GM21515 (cell line): ENCODE measurements around the gene METTL22.

Source experiments
- ATAC-seq: cut with Tn5 transposase; IDR thresholded peaks from one replicate; pipeline ENCODE4 v1.9.1; 2021; ENCODE audit not compliant: unreplicated experiment

The METTL22 gene

GRCh38 chr16:8663192-8664089 lies 41.9 kb downstream of the METTL22 start:
- ATAC-seq = no peak

DNA sequence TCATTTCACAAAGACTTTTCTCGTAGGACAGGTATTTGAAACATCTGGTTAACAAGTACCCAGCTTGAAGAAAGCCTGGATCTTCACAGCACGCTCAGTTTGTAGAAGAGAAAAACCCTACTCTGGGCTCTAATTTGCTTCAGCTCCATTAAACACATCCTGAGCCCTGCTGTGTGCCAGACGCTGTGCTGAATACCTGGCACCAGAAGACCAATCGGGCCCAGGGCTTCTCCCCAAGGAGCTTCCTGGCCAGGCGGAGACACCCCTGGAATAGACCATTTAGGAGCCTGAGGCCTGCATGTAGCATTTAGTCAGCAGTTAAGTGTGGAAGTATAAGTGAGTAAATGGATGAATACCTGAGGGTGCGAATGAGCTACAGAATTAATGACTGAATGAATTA lies 44.0 kb downstream of the METTL22 start:
- ATAC-seq = no peak

DNA sequence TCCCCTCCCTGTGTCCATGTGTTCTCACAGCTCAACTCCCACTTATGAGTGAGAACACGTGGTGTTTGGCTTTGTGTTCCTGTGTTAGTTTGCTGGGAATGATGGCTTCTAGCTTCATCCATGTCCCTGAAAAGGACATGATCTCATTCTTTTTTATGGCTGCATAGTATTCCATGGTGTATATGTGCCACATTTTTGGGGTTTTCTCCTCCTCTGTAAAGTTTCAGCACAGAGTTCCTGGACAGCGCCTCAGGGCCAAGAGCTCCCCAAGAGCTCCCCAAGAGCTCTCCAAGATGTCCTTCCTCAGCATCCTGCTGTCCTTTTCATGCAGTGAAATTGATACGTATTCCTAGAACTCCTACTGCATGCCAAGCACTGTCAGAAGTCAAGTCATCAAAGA lies 46.0 kb downstream of the METTL22 start:
- no peak for ATAC-seq

DNA sequence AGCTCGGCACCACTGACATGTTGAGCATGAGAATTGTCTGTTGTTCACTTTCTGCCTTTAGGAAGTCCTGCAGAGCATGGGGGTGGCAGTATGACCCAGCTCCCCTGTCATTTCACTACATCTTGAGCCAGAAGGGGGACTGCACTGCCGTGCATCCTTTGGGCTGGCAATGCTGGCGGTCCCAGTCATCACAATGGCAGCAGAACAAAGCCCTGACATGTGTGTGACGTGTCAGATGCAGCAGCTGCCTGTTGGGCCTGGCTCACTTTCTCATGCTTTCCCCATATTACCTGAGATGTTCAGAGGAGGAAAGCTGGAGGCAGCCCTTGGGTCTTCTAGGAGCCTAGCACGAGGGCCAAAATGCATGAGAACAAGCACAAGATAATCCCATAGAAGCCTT lies 46.6 kb downstream of the METTL22 start:
- ATAC-seq = no peak

GRCh38 chr16:8669481-8669880 lies 48.0 kb downstream of the METTL22 start:
- no peak for ATAC-seq

DNA sequence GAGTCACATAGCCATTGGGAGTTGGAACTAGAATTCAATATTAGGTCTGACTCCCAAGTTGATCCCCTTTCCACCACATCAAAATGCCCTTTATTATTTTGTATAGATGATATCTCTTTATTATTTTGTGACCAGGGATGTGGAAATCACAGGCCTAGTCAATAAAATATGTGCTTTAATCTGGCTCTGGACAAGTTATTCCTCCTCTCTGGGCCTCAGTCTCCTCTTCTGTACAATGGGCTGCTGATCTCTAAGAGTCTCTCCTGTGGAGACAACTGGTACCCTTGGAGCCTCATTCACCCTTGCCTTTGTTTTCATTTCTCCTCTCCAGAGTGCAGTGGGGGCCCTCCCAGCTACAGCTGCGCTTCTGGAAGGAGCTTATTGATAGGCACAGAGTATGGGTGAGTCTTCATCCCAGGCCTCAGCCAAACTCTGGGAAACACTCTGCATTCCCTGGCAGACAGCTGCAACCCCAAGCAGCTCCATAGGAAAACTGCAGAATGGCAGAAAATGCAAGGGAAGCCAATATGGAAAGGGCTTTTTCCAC lies 48.6 kb downstream of the METTL22 start:
- no peak for ATAC-seq

- ATAC-seq = peak; percentile 30
Observed at GRCh38 chr16:8673611-8674412, 52.3 kb downstream of the METTL22 start.

DNA sequence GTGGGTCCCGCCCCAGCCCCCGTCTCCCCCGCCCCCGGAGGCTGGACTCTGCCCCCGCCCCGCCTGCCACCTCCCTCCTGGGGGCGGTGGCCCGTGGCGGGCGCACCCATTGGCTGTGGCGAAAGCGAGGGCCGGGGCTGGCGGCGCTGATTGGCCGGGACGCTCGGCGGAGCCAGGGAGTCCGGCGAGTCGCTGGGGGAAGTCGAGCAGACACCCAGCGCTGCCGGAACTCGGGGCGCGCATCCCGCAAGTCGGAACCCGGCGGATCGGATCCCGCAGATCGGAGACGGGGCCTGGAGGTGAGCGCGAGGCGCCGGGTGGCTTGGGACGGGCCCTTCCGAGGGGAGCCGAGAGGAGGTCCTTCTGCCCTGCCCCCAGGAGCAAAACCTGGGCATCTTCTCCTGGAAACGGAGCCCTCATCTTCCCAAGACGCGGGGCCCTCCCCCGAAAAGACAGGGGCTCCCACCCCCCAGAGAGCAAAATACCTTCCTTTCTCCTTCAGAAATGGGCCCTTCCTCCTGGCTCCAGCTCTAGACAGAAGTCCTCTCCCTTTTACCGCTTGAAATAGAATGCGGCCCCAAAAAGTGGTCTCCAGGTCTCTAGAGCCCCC lies 53.0 kb downstream of the METTL22 start, which contains the start of gene ABAT:
Gene ABAT (plus strand): TSS at position 205 of the 610 bp plus-strand sequence. CDS start 61,123 bp downstream, outside the sequence.
- peak; percentile 100 for ATAC-seq

DNA sequence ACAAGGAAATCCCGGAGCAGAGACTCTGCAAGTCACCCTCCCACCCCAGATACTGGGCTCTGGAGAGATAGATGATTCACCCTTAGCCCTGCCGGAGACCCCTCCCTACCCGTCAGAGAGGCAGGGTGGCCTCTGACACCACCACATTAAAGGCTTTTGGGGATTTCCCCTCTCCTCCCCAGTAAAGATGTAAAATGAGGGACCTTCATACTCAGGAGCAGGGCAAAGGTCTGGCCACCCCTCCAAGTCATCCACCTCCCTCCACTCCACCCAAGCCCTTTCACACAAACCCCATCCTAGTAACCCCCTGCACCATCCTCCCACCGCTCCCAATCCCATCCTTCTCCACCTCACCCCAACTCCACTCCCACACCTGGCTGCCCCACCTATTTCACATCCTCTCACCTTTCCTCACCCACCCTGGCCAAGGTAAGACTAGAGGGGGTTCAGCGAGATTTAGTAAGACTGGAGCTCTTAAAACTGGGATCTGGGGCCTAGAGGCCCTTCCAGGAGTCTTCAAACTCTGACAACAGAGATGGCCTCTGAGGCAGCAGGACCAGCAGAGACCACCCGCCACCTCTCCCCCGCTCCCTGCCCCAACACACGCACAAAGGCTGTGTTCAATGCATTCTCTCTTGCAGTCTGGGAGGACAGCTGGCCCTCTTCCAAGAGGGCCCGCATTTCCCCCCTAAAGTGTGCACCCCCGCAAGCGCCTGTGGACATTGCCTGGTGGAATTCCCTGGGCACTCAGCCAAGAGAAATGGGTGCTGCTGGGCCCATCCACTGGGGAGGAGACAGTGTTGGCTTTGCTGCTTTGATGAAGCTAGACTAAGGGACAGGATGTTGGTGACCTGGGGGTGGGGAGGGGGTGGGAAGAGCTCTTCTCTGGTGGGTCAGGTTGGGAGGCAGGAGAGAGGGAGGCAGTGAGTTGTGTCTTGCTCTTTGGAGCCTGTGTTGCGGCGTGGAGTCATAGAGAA lies 54.0 kb downstream of the METTL22 start:
- no peak for ATAC-seq

DNA sequence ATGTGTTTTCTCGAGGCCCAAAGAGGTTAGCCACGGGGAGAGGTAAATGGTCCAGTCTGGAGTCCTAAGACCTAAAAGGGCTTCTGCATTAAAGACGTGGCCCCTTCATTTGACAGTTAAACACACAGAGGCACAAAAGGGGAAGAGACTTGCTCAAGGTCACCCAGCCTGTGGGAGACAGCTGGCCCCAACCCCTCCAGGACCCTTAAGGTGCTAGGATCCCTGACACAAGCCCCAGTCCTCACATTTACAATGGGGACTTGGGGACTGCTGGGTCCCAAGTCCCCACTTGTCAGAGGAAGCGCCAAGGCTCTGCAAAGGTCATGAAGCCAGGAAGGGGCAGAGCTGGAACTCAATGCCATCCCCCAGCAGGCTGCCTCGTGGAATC lies 54.7 kb downstream of the METTL22 start:
- no peak for ATAC-seq

DNA sequence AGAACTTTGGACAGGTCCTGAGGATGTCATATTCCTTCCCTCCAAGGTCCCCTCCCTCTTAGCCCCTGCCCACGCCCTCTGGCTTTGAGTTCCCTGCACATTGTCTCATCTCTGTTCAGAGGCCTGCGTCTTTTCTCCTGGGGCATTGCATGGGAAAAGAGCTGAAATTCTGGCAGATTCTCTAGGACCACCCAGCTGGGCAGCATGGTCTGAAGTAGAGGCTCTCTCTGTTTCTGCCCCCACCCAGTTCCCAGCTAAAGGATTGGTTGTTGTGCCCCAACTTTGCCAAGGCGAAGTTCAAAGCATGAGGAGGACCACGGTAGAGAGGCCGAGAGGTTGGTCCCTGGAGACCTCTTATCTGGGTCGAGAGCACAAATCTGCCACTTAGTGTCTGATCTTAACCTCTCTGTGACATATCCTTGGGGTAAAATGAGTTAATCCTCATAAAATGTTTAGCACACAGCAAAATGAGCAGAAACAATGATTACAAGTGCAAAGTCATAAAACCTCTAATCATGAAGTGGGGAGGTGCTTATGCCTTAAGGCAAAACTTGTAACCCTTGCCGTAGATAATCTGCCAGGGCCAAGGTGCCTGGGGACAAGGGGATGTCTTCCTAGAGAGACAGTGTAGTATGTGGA lies 55.4 kb downstream of the METTL22 start:
- ATAC-seq = no peak

DNA sequence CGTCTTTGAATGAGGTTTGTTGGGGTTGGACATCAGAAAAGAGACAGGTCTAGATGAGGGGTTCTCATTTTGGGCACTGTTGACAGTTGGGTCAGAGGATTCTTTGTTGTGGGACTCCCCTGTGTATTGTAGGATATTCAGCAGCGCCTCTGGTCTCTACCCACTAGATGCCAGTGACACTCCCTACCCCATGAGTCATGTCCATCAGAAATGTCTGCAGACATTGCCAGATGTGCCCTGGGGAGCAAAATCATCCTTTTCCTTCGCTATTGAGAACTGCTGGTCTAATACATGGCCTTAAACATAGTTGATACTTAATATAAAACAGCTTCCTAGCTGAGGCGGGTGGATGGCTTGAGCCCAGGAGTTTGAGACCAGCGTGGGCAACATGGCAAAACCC lies 56.0 kb downstream of the METTL22 start:
- no peak for ATAC-seq

DNA sequence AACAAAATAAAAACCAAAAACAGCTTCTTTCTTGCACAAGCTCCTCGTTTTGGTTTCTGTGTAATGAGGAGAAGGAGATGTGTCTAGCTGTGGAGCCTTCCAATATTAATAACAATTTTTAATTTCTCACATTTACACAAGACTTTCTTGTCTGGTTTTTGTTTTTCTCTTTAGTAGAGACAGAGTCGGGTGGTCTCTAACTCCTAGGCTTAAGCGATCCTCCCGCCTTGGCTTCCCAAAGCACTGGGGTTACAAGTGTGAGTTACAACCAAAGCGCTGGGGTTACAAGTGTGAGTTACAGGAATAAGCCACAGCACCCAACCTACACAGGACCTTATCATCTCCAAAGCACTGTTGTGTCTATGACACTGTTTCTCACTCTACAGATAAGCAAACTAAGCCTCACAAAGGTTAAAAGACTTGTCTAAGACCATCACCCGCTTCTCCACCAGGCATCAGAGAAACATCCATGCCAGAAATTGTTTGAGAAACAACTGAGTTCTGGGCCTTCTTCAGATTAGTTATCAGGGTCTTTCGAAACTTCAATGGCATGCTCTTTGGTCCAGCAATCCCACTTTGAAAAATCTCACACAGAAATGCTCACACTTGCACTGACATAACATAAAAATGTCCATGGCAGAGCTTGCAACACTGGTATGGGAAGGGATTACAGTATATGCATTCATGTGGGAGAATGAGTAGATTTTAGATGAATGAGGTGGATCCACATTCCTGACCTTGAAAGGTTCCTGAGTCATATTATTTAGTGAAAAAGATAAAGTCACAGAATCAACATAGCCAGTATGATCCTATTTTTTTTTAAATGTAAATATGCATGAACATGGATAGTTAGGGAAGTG lies 56.8 kb downstream of the METTL22 start:
- ATAC-seq = no peak

DNA sequence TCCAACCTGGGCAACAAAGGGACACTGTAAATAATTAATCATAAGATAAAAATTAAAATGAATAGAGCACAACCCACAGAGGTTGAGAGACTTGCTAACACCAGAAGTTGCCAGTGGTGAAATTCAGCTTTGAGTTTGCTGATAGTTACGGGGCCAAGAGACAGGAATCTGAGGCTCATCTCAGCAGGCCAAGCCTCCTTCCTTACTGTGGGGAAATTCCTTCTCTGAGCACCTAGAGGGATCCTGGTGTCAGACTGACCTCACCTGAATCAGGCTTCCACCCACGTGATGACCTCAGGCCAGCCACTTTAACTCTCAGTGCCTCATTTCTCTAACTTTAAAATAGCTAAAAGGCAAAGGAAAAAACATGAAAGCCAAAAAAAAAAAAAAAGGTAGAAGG lies 57.7 kb downstream of the METTL22 start:
- no peak for ATAC-seq

DNA sequence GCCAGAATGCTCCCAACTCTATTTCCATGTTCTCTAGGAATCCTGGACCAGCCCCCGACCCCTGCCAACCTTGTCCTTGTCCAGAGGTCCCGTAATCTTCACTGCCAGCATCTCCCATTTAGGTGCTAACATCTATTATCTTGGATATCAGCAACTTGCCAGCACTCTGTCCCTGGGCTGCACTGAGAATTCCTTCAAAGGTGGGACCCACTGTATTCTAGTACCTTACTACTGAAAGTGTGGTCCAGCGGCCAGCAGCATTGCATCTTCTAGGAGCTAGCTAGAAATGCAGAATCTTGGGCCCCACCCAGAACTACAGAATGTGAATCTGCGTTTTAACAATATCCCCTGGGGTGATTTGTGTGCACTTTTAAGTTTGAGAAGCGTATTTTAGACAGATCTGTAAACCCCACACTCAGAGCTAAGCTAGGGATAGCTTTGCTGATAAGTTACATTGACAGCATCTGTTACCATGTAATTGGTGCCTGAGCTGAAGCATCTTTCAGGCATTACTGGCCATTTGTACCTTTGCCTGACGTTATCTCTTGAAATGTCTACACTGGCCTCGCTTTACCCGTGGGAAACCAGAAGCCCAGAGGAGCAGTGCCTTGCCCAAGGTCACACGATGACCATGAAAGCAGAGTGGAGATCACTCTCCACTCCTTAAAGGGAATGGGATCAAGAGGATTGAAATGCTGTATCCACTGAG lies 61.2 kb downstream of the METTL22 start:
- ATAC-seq = no peak

GRCh38 chr16:8683640-8684039 lies 62.1 kb downstream of the METTL22 start:
- no peak for ATAC-seq

DNA sequence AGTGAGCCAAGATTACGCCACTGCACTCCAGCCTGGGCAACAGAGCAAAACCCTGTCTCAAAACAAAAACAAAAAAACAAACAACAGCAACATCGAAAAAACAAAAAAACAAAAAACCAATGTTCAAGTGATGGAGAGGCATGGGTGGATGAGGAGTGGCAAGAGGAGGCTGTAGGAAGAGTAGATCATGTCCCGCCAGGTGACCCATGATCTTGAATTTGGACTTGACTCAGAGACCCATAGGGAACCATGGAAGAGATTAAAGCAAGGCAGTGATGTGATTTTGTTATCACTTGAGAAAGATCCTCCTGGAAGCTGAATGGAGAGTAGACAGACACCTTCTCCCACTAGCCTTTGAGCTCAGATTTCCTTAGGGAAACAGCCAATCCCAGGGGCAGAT lies 64.1 kb downstream of the METTL22 start:
- no peak for ATAC-seq

- no peak for ATAC-seq
Observed at GRCh38 chr16:8686031-8686621, 64.6 kb downstream of the METTL22 start.
